Type B pancreatic cell (in vitro differentiated cells): ENCODE data around the gene BCKDK. TPM values are rescaled to one million over a fixed set of nuclear protein-coding genes. Genes with fewer than 3 reads are reported as not detected.

Source experiments
- DNase-seq: peaks from one replicate; pipeline ENCODE4 v3.0.0; 2021; ENCODE audit warnings: mixed read lengths; ENCODE audit not compliant: unreplicated experiment; ENCODE audit errors: extremely low spot score
- H3K27ac Mint-ChIP-seq: 2 replicates; pipeline ENCODE4 v1.8.0; 2021; ENCODE audit warnings: mild to moderate bottlenecking, mixed read lengths
- H3K27me3 Mint-ChIP-seq: 2 replicates; pipeline ENCODE4 v1.8.0; 2021; ENCODE audit warnings: mixed read lengths
- H3K36me3 Mint-ChIP-seq: 2 replicates; pipeline ENCODE4 v1.8.0; 2021; ENCODE audit warnings: mixed read lengths
- H3K4me1 Mint-ChIP-seq: one replicate; pipeline ENCODE4 v1.8.0; 2021; ENCODE audit warnings: mixed read lengths; ENCODE audit not compliant: unreplicated experiment
- H3K4me3 Mint-ChIP-seq: 2 replicates; pipeline ENCODE4 v1.8.0; 2021; ENCODE audit warnings: mild to moderate bottlenecking, mixed read lengths
- H3K9me3 Mint-ChIP-seq: 2 replicates; pipeline ENCODE4 v1.8.0; 2021; ENCODE audit warnings: mixed read lengths
- total RNA-seq: library from RNA; stranded (reverse); gene quantifications from 2 replicates; pipeline ENCODE4 v1.2.1, GENCODE V29; 2021; ENCODE audit warnings: low replicate concordance
- TF ChIP-seq, protein P1 (sequence below): fragments of 200-600 bp; sonication (generic); conservative IDR thresholded peaks from 2 replicates; pipeline ENCODE4 v1.5.0; 2021; ENCODE audit warnings: antibody characterized with exemption, mild to moderate bottlenecking

Gene BCKDK
- total RNA-seq, 1 donor from 2014 or later: 44.5 TPM

DNA sequence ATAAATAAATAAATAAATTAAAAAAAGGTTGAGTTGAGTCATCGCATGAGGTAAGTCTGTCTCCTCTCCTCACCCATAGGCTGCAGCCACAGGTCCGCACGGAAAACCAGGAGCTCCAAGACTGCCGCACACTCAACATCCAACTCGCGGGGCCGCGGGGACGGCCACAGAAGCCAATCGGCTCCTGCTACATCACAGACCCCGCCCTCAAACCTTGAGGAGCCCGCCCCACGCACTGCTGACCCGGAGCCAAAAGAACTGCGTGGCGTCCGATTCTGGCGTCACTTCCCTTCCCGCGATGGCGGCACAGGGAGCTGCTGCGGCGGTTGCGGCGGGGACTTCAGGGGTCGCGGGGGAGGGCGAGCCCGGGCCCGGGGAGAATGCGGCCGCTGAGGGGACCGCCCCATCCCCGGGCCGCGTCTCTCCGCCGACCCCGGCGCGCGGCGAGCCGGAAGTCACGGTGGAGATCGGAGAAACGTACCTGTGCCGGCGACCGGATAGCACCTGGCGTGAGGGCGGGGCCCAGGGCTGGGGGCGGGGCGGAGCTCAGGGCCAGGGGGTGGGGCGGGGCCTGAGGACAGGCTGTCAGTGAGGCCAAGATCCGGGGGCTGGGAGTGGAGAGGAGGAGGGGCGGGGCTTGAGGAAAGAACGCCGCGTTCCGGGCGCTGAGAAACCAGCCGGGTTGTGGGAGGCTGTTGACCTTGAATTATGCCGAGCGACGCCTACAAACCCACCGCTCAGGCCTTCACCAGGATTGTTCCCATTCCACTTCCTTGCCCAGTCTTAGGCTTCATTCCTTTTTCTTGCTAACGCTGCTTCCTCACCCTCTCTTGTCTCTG, 9.4 kb downstream of the BCKDK start, which contains the start of gene KAT8:
Gene KAT8, plus strand, starts transcription at position 281 of the 839 bp plus-strand sequence. Its CDS starts 18 bp downstream, at position 299.
- TF ChIP-seq, protein P1, sequence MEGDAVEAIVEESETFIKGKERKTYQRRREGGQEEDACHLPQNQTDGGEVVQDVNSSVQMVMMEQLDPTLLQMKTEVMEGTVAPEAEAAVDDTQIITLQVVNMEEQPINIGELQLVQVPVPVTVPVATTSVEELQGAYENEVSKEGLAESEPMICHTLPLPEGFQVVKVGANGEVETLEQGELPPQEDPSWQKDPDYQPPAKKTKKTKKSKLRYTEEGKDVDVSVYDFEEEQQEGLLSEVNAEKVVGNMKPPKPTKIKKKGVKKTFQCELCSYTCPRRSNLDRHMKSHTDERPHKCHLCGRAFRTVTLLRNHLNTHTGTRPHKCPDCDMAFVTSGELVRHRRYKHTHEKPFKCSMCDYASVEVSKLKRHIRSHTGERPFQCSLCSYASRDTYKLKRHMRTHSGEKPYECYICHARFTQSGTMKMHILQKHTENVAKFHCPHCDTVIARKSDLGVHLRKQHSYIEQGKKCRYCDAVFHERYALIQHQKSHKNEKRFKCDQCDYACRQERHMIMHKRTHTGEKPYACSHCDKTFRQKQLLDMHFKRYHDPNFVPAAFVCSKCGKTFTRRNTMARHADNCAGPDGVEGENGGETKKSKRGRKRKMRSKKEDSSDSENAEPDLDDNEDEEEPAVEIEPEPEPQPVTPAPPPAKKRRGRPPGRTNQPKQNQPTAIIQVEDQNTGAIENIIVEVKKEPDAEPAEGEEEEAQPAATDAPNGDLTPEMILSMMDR: no peak
- H3K4me1 Mint-ChIP-seq: peaks cover 8% of the 10 kb centered on the region
- peaks cover 17% of the 10 kb centered on the region for H3K36me3 Mint-ChIP-seq
- H3K27me3 Mint-ChIP-seq: no peaks in the 10 kb centered on the region
- DNase-seq: peak; percentile 97
- peak within 1 kb of the TSS; percentile 88 for H3K4me3 Mint-ChIP-seq
- peak within 1 kb of the TSS; percentile 95 for H3K27ac Mint-ChIP-seq
- no peaks in the 10 kb centered on the region for H3K9me3 Mint-ChIP-seq

DNA sequence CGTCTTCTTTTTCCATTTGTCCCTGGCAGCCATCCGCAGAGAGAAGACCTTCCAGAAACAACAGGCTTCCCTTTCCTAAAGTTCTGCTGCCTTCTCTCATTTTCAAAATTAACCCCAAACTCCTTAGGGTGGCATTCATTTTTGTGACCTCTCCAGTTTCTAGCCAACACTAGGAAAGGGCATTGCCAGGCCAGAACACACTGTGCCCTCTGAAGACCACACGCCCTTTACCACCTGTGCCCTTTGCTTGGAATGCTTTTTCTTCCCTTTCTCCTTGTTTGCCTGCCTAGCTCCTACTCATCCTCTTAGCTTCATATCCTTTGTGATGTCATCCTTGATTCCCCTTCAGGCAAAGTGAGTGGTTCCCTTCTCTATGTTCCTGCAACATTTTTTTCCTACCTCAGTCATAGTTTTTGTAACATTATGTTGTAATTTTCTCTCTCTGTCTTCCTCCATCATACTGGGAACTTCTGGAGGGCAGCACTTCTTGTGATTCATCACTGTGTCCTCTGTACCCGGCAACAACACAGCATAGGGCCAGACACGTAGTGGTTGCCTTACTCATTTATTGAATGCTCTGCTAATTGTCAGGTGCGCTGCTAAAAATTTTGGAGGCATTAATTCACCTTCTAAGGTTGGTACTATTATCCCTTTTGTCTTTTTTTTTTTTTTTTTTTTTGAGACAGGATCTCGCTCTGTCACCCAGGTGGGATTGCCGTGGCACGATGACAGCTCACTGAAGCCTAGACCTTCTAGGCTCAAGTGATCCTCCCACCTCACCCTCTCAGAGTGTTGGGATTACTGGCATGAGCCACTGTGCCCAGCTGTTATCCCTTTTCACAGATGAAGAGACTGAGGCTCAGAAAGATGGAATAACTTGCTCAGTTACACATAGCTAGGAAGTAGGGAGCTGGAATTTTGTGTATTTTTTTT, 10.3 kb downstream of the BCKDK start:
- Mint-ChIP-seq H3K27ac (peak overlapping the region; percentile 95), H3K36me3 (peaks cover 16% of the 10 kb centered on the region), H3K27me3 (no peaks in the 10 kb centered on the region), H3K9me3 (no peaks in the 10 kb centered on the region), H3K4me3 (peak overlapping the region; percentile 88), H3K4me1 (peaks cover 8% of the 10 kb centered on the region)
- no peak for DNase-seq
- TF ChIP-seq, protein P1: no peak

DNA sequence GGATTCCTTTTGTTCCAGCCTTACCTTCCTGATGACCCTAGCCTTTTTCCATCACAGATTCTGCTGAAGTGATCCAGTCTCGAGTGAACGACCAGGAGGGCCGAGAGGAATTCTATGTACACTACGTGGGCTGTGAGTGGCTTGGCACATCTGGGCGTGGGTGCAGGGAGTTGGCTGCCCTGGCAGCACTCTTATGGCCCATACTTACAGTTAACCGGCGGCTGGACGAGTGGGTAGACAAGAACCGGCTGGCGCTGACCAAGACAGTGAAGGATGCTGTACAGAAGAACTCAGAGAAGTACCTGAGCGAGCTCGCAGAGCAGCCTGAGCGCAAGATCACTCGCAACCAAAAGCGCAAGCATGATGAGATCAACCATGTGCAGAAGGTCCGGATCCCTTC, 11.9 kb downstream of the BCKDK start:
- H3K9me3 Mint-ChIP-seq: no peaks in the 10 kb centered on the region
- H3K27ac Mint-ChIP-seq: no peak overlapping the region
- TF ChIP-seq, protein P1: no peak
- no peaks in the 10 kb centered on the region for H3K27me3 Mint-ChIP-seq
- H3K4me1 Mint-ChIP-seq: peaks cover 8% of the 10 kb centered on the region
- peaks cover 13% of the 10 kb centered on the region for H3K36me3 Mint-ChIP-seq
- H3K4me3 Mint-ChIP-seq: no peak overlapping the region
- DNase-seq: no peak

DNA sequence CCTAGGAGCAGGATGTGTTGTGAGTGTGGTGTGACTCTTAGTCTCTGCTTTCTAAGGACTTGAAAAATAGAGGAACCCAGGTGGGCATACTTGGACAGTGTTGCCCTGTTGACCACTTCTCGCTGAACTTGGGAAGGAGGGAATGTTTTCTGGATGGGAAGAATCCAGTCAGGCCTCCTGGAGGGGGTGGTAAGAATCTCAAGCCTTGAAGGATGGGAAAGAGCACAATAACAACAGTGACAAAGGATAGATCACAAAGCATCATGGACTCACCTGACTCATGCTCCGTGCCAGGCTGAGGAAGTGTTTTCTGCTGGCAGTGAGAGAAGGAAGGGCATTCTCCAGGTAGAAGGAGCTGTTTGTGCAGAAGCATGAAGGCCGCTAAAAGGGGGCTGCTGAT, 17.7 kb downstream of the BCKDK start:
- peaks cover 3% of the 10 kb centered on the region for H3K36me3 Mint-ChIP-seq
- H3K27me3 Mint-ChIP-seq: no peaks in the 10 kb centered on the region
- TF ChIP-seq, protein P1: no peak
- peaks cover 5% of the 10 kb centered on the region for H3K4me1 Mint-ChIP-seq
- no peak overlapping the region for H3K4me3 Mint-ChIP-seq
- H3K27ac Mint-ChIP-seq: peak overlapping the region; percentile 21
- no peaks in the 10 kb centered on the region for H3K9me3 Mint-ChIP-seq
- no peak for DNase-seq

DNA sequence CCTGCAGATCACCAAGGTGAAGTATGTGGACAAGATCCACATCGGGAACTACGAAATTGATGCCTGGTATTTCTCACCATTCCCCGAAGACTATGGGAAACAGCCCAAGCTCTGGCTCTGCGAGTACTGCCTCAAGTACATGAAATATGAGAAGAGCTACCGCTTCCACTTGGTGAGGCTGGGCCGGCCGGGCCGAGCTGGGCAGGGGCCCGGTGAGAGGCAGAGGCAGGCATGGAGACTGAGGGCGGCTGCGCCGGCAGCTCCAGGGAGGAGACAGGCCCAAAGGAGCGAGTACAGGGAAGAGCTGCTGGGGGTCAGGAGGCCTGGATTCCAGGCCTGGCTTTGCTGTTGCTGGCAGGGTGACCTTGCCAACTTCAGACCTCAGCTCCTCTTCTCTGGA, 19.0 kb downstream of the BCKDK start:
- no peak for DNase-seq
- H3K4me1 Mint-ChIP-seq: peaks cover 5% of the 10 kb centered on the region
- no peak overlapping the region for H3K4me3 Mint-ChIP-seq
- peaks cover 6% of the 10 kb centered on the region for H3K36me3 Mint-ChIP-seq
- no peaks in the 10 kb centered on the region for H3K9me3 Mint-ChIP-seq
- no peak overlapping the region for H3K27ac Mint-ChIP-seq
- TF ChIP-seq, protein P1: no peak
- no peaks in the 10 kb centered on the region for H3K27me3 Mint-ChIP-seq
